Stimulated activated naive CD8-positive, alpha-beta T cell treated with anti-CD3 and anti-CD28 coated beads, Interleukin-15, amount 100 ng/mL, for 72 hours (primary cell): Measurements from ENCODE around the gene CDH4.
A peak's percentile ranks its signal among the peaks of the same experiment; 100 is the strongest.

Source experiments
- ATAC-seq: fragments of 150-1000 bp; cut with Tn5 transposase; 2 replicates; pipeline ENCODE4 v1.10.0; 2021; ENCODE audit warnings: mild to moderate bottlenecking, moderate library complexity
- DNase-seq, 2 donors: peaks; one replicate each; pipeline ENCODE4 v3.0.0; 2021 to 2022
- H3K27ac Mint-ChIP-seq, 2 donors: one replicate each; pipeline ENCODE4 v1.8.0; 2022; ENCODE audit warnings: mild to moderate bottlenecking in 2 of 2, mixed read lengths in 2 of 2, moderate library complexity in 2 of 2
- H3K27me3 Mint-ChIP-seq: one replicate; pipeline ENCODE4 v1.8.0; 2022; ENCODE audit warnings: mixed read lengths
- H3K4me1 Mint-ChIP-seq: one replicate; pipeline ENCODE4 v1.8.0; 2022; ENCODE audit warnings: mild to moderate bottlenecking, mixed read lengths
- H3K4me3 Mint-ChIP-seq, 2 donors: one replicate each; pipeline ENCODE4 v1.8.0; 2022; ENCODE audit warnings: mild to moderate bottlenecking in 2 of 2, mixed read lengths in 2 of 2, moderate library complexity in 1 of 2
- H3K9me3 Mint-ChIP-seq, 2 donors: one replicate each; pipeline ENCODE4 v1.8.0; 2022; ENCODE audit warnings: mixed read lengths in 2 of 2

Gene CDH4

GRCh38 chr20:61341605-61342004 is 89.5 kb downstream of the CDH4 start:
- no peak for ATAC-seq
- Mint-ChIP-seq H3K27me3 (peaks cover 16% of the 10 kb centered on the region), H3K4me1 (no peaks in the 10 kb centered on the region), H3K4me3 (no peak overlapping the region), H3K9me3 (peaks cover 0 to 8% of the 10 kb centered on the region in 2 donors), H3K27ac (no peak overlapping the region)
- DNase-seq = no peak

DNA sequence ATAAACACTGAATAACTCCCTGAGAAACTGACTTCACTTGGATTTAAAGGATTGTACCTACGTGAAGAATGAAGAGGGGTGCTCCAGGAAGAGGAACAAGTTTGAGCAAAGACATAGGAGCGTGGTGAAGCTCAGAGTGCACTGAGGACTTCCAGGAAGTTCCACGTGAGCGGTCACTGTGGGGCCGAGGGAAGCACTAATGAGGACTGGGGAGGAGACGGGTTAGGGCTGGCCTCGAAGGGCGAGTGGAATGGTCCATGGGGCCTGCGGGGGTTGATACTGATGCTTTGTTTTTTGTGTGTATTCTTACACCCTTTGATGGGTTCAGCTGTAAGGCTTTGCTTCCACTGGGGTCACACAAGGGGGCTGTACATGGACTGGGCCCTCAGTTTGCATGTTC is 91.9 kb downstream of the CDH4 start:
- ATAC-seq (no peak), DNase-seq (no peak)
- H3K9me3 Mint-ChIP-seq = peaks cover 6 to 9% of the 10 kb centered on the region in 2 donors
- H3K4me1 Mint-ChIP-seq = no peaks in the 10 kb centered on the region
- peaks cover 16% of the 10 kb centered on the region for H3K27me3 Mint-ChIP-seq
- H3K4me3 Mint-ChIP-seq = no peak overlapping the region
- no peak overlapping the region for H3K27ac Mint-ChIP-seq

GRCh38 chr20:61345656-61346055 is 93.6 kb downstream of the CDH4 start:
- ATAC-seq (no peak), DNase-seq (no peak)
- H3K27me3 Mint-ChIP-seq = peaks cover 18% of the 10 kb centered on the region
- H3K4me1 Mint-ChIP-seq = no peaks in the 10 kb centered on the region
- peaks cover 6 to 9% of the 10 kb centered on the region in 2 donors for H3K9me3 Mint-ChIP-seq
- H3K4me3 Mint-ChIP-seq = no peak overlapping the region
- peak overlapping the region in 1 of 2 donors; percentile 81 for H3K27ac Mint-ChIP-seq

DNA sequence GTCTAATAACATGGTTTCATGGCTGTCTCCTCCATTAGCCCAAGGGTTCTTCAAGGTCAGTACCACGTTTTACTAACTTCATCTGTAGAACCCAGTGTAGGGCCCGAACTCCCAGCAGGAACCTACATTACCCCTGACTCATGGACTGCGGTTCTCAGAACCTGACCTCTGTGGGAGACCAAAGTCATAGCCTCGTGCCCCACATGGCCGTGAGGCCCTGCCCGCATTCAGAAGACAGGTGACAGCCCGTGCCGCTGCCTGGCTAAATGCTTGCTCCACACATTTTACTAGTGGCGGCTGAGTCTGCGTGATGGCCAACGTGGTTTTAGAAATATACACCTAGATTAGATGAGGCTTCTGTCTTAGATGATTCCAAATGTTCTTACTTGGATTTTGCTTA is 94.9 kb downstream of the CDH4 start:
- H3K4me1 Mint-ChIP-seq = no peaks in the 10 kb centered on the region
- peaks cover 6 to 9% of the 10 kb centered on the region in 2 donors for H3K9me3 Mint-ChIP-seq
- H3K4me3 Mint-ChIP-seq = no peak overlapping the region
- DNase-seq (no peak), ATAC-seq (no peak)
- H3K27ac Mint-ChIP-seq = no peak overlapping the region
- H3K27me3 Mint-ChIP-seq = peaks cover 27% of the 10 kb centered on the region

DNA sequence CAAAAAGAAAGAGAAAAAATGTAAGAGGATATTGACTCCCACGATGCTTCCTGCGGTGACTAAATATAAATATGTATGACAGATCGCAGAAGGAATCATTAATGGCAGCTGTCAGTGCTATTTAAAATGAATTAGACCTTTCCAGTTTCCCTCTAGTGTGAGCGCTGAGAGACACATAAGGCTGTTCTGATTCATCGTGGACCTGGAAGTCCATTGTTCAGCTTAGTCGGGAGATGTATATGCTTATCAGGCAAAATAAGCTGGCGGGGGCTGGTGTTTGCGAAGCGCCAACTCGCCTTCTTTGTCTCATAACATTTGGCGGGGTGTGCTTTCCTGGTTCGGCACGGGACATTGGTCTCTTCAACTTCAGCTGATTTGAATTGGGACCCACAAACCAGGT is 95.4 kb downstream of the CDH4 start:
- H3K27ac Mint-ChIP-seq = no peak overlapping the region
- no peaks in the 10 kb centered on the region for H3K4me1 Mint-ChIP-seq
- ATAC-seq (no peak), DNase-seq (no peak)
- H3K9me3 Mint-ChIP-seq = peaks cover 6 to 9% of the 10 kb centered on the region in 2 donors
- no peak overlapping the region for H3K4me3 Mint-ChIP-seq
- peaks cover 31% of the 10 kb centered on the region for H3K27me3 Mint-ChIP-seq

DNA sequence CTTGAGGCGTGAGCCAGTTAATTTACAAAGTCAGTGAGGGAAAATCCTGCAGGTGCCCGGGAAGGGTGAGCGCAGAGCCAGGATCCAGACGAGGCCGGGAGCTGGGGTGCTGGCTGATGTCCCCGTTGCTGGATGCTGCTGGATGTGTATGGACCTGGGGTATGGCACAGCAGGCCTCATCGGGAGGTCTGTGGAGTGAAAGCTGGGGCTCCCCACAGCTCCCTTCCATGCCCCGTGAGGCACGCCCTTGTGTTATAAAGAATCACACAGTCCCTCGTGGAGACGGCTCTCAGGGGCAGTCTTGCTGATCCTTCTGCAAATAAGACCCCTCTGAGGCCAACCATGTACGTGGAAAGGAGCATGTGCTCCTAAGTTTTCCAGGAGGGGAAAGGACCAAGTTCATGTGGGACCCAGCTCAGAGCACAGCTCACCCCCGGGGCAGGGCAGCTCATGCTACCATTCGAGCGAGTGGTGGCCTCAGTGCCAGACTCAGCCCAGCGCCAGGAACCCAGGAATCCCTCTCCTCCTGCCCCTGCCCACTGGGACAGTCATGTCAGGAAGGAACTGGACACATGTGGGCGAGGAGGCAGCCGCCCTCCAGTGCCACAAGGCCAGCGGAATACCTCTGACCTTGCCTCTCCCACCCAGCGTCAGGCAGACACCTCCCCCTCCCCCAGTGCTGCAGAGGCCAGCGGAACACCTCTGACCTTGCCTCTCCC is 97.5 kb downstream of the CDH4 start:
- Mint-ChIP-seq H3K27ac (no peak overlapping the region), H3K27me3 (peaks cover 41% of the 10 kb centered on the region), H3K4me3 (no peak overlapping the region), H3K4me1 (no peaks in the 10 kb centered on the region), H3K9me3 (peaks cover 6 to 9% of the 10 kb centered on the region in 2 donors)
- no peak for DNase-seq
- no peak for ATAC-seq

DNA sequence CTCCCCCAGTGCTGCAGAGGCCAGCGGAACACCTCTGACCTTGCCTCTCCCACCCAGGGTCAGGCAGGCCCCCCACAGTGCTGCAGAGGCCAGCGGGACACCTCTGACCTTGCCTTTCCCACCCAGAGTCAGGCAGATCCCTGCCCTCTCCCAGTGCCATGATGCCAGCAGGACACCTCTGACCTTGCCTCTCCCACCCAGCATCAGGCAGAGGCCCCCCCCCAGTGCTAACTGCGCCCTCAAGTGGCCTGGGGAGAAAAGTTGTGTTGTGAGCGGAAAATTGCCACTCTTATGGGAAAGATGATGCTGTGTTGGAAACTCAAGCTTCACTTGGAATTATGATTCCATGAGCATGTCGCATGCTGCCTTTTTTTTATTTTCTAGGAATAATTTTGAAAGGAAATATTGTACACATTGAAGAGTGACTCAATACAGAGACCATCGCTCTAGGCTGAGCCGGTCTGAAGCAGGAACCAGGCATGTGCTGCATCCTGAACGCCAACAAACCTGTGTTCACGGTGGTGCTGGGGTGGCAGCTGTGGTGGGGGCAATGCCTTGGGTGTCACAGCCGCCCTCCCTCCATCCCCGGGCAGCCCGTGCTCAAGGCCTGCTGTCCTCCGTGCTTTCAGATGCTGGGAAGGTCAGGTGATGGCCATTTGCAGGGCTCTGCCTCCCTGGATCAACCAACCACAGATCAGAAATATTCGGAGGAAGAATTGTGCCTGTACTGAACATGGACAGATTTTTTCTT is 98.6 kb downstream of the CDH4 start:
- ATAC-seq (no peak), DNase-seq (no peak)
- H3K4me1 Mint-ChIP-seq = no peaks in the 10 kb centered on the region
- peaks cover 36% of the 10 kb centered on the region for H3K27me3 Mint-ChIP-seq
- peaks cover 6 to 9% of the 10 kb centered on the region in 2 donors for H3K9me3 Mint-ChIP-seq
- no peak overlapping the region for H3K4me3 Mint-ChIP-seq
- H3K27ac Mint-ChIP-seq = no peak overlapping the region

GRCh38 chr20:61352346-61353260 is 100.5 kb downstream of the CDH4 start:
- Mint-ChIP-seq H3K9me3 (peaks cover 5 to 6% of the 10 kb centered on the region in 2 donors), H3K4me3 (no peak overlapping the region), H3K27me3 (peaks cover 31% of the 10 kb centered on the region), H3K27ac (no peak overlapping the region), H3K4me1 (no peaks in the 10 kb centered on the region)
- ATAC-seq (no peak), DNase-seq (no peak)

DNA sequence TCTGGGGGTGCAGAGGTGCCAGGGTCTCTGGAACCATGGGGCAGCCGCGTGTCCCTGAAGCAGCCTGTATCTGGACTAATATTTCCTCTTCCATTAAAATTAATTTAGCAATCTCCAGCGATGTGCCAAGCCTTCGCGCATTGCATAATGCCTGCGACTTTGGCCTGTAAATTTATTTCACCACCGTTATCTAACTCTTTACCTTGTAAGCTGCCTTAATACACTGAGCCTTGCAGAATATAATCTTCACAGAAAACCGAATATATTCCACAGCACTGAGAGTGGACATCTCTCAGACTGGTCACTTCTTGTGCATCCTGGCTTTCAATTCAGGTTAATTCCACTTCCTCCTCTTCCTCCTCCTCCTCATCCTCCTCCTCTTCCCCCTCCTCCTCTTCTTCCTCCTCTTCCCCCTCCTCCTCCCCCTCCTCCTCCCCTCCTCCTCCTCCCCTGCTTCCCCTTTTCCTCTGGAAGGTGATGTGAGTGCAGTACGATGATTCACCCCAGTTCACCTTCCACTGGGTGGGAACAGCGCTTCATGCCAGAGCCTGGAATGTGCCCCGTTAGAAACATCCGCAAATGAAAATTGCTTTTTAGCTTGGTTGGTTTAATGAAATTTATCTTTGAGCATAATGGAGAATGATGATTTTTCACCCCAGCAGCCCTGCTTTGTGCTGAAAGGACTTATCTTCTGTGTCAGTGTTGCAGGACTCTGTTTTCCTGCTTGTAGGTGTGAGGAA is 101.4 kb downstream of the CDH4 start:
- DNase-seq (no peak), ATAC-seq (no peak)
- Mint-ChIP-seq H3K9me3 (no peaks in the 10 kb centered on the region), H3K4me1 (no peaks in the 10 kb centered on the region), H3K4me3 (no peak overlapping the region), H3K27me3 (peaks cover 31% of the 10 kb centered on the region), H3K27ac (no peak overlapping the region)

GRCh38 chr20:61354001-61354390 is 101.9 kb downstream of the CDH4 start:
- Mint-ChIP-seq H3K4me3 (no peak overlapping the region), H3K27me3 (peaks cover 31% of the 10 kb centered on the region), H3K27ac (no peak overlapping the region), H3K9me3 (no peaks in the 10 kb centered on the region), H3K4me1 (no peaks in the 10 kb centered on the region)
- DNase-seq = no peak
- no peak for ATAC-seq

DNA sequence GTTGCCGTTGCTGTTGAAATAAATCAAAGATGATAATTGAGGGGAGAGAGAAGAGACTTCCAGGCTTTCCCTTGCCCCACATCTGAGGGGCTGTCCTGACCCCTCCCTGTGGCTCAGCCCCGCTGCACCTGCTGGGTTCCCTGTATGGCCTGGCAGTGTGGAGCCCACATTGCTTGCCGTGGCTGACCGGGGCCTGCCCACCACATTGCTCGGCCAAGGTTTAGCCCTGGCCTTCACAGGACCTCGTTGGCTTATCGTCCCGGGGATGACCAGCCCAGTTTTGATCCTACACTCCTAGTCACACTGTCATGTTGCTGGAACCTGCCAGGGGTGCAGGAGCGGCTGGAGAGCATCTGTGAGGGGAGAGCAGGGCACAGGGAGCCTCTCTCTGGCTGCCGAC is 102.4 kb downstream of the CDH4 start:
- Mint-ChIP-seq H3K4me3 (no peak overlapping the region), H3K9me3 (no peaks in the 10 kb centered on the region), H3K4me1 (no peaks in the 10 kb centered on the region), H3K27me3 (peaks cover 31% of the 10 kb centered on the region), H3K27ac (no peak overlapping the region)
- no peak for ATAC-seq
- no peak for DNase-seq

- no peaks in the 10 kb centered on the region for H3K4me1 Mint-ChIP-seq
- H3K4me3 Mint-ChIP-seq = no peak overlapping the region
- DNase-seq (no peak), ATAC-seq (no peak)
- no peaks in the 10 kb centered on the region for H3K9me3 Mint-ChIP-seq
- no peak overlapping the region for H3K27ac Mint-ChIP-seq
- H3K27me3 Mint-ChIP-seq = peaks cover 31% of the 10 kb centered on the region
Observed at GRCh38 chr20:61354901-61355495, 102.9 kb downstream of the CDH4 start.

GRCh38 chr20:61355585-61355984 is 103.5 kb downstream of the CDH4 start:
- DNase-seq (no peak), ATAC-seq (no peak)
- Mint-ChIP-seq H3K4me3 (no peak overlapping the region), H3K27ac (peak overlapping the region in 1 of 2 donors; percentile 9), H3K4me1 (no peaks in the 10 kb centered on the region), H3K27me3 (peaks cover 30% of the 10 kb centered on the region), H3K9me3 (no peaks in the 10 kb centered on the region)

DNA sequence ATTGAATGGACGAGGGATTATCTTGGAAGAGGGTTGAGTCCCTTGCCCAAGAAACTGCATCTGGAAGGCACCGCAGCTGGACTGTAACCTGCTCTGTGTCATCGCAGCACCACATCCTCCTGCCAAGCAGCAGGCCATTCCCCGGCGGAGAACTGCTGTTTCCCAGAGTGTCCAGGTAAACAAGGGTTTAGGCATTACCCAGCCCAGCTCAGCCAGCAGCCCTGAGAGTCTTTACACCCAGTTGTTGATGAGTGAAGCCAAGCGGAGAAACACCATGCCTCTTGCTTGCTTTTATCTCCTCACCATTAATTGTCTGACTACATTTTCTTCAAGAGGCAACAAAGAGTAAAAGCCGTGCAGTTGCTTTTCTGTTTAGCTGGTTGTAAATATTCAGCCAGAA is 104.1 kb downstream of the CDH4 start:
- Mint-ChIP-seq H3K9me3 (no peaks in the 10 kb centered on the region), H3K4me3 (no peak overlapping the region), H3K4me1 (no peaks in the 10 kb centered on the region), H3K27ac (no peak overlapping the region), H3K27me3 (peaks cover 25% of the 10 kb centered on the region)
- ATAC-seq (no peak), DNase-seq (no peak)

GRCh38 chr20:61357119-61357518 is 105.1 kb downstream of the CDH4 start:
- no peak for DNase-seq
- H3K9me3 Mint-ChIP-seq = no peaks in the 10 kb centered on the region
- H3K4me3 Mint-ChIP-seq = no peak overlapping the region
- peaks cover 19% of the 10 kb centered on the region for H3K27me3 Mint-ChIP-seq
- peak overlapping the region in 1 of 2 donors; percentile 1 for H3K27ac Mint-ChIP-seq
- no peak for ATAC-seq
- H3K4me1 Mint-ChIP-seq = no peaks in the 10 kb centered on the region
